Trophoblast cell (in vitro differentiated cells and primary cell): ENCODE measurements around the gene ZMAT5.

Experiments
- DNase-seq, 2 donors: peaks; one replicate each; pipeline ENCODE4 v3.0.0-alpha.2; 2016
- H2AFZ ChIP-seq: 2 replicates; pipeline ENCODE4 v1.6.1; 2013; ENCODE audit warnings: low read length, moderate library complexity, mild to moderate bottlenecking; ENCODE audit not compliant: insufficient read depth, poor library complexity
- H2AK5ac ChIP-seq: 2 replicates; pipeline ENCODE4 v1.6.1; 2013; ENCODE audit warnings: mild to moderate bottlenecking, low read length
- H2BK120ac ChIP-seq: 2 replicates; pipeline ENCODE4 v1.6.1; 2013; ENCODE audit warnings: low read length, mild to moderate bottlenecking, moderate library complexity; ENCODE audit not compliant: insufficient read depth, poor library complexity
- H2BK12ac ChIP-seq: 2 replicates; pipeline ENCODE4 v1.6.1; 2013; ENCODE audit warnings: mild to moderate bottlenecking, low read length, moderate library complexity
- H2BK5ac ChIP-seq: 2 replicates; pipeline ENCODE4 v1.6.1; 2013; ENCODE audit warnings: low read length, low read depth, moderate library complexity, mild to moderate bottlenecking; ENCODE audit not compliant: poor library complexity
- H3K14ac ChIP-seq: 2 replicates; pipeline ENCODE4 v1.6.1; 2013; ENCODE audit warnings: mild to moderate bottlenecking, low read length
- H3K18ac ChIP-seq: 2 replicates; pipeline ENCODE4 v1.6.1; 2013; ENCODE audit warnings: mild to moderate bottlenecking, low read length
- H3K23ac ChIP-seq: 2 replicates; pipeline ENCODE4 v1.6.1; 2013; ENCODE audit warnings: low read length
- H3K27ac ChIP-seq: 2 replicates; pipeline ENCODE4 v1.5.1; 2013; ENCODE audit warnings: low read depth, mild to moderate bottlenecking, inconsistent platforms, low read length, moderate library complexity
- H3K27me3 ChIP-seq: 2 replicates; pipeline ENCODE4 v1.6.1; 2013; ENCODE audit warnings: inconsistent platforms, mild to moderate bottlenecking, low read length, moderate library complexity; ENCODE audit not compliant: insufficient read depth
- H3K36me3 ChIP-seq, 2 experiments: 1 replicate in 1 of 2; 2 replicates in 1 of 2; pipeline ENCODE4 v1.6.1; 2013; ENCODE audit warnings: low read length in 2 of 2, mild to moderate bottlenecking in 2 of 2, moderate library complexity in 1 of 2; ENCODE audit not compliant: insufficient read depth in 2 of 2, control insufficient read depth in 1 of 2
- H3K4ac ChIP-seq: 2 replicates; pipeline ENCODE4 v1.6.1; 2013; ENCODE audit warnings: low read depth, mild to moderate bottlenecking, low read length, moderate library complexity
- H3K4me1 ChIP-seq, 2 experiments: 1 replicate in 1 of 2; 2 replicates in 1 of 2; pipeline ENCODE4 v1.6.1; 2013; ENCODE audit warnings: low read length in 2 of 2, mild to moderate bottlenecking in 2 of 2, moderate library complexity in 1 of 2; ENCODE audit not compliant: insufficient read depth in 2 of 2, control insufficient read depth in 1 of 2
- H3K4me2 ChIP-seq: 2 replicates; pipeline ENCODE4 v1.6.1; 2013; ENCODE audit warnings: inconsistent platforms, mild to moderate bottlenecking, low read length, moderate library complexity
- H3K4me3 ChIP-seq: 2 replicates; pipeline ENCODE4 v1.5.1; 2013; ENCODE audit warnings: mild to moderate bottlenecking, low read depth, low read length, inconsistent platforms
- H3K79me1 ChIP-seq: one replicate; pipeline ENCODE4 v1.6.1; 2013; ENCODE audit warnings: low read length
- H3K79me2 ChIP-seq: 2 replicates; pipeline ENCODE4 v1.6.1; 2013; ENCODE audit warnings: low read length, mild to moderate bottlenecking; ENCODE audit not compliant: control insufficient read depth, insufficient read depth, poor library complexity
- H3K9ac ChIP-seq: 2 replicates; pipeline ENCODE4 v1.6.1; 2013; ENCODE audit warnings: mild to moderate bottlenecking, low read length
- H3K9me3 ChIP-seq: 2 replicates; pipeline ENCODE4 v1.6.1; 2013; ENCODE audit warnings: low read depth, mild to moderate bottlenecking, control low read depth, inconsistent platforms, low read length; ENCODE audit not compliant: insufficient read depth
- H4K12ac ChIP-seq: 2 replicates; pipeline ENCODE4 v1.6.1; 2013; ENCODE audit warnings: low read depth, mild to moderate bottlenecking, low read length, moderate library complexity
- H4K8ac ChIP-seq: 2 replicates; pipeline ENCODE4 v1.6.1; 2013; ENCODE audit warnings: low read depth, mild to moderate bottlenecking, low read length, moderate library complexity
- H4K91ac ChIP-seq: one replicate; pipeline ENCODE4 v1.6.1; 2013; ENCODE audit warnings: low read depth, mild to moderate bottlenecking, low read length, moderate library complexity
- WGBS: extraction: QIAGEN DNeasy Blood & Tissue Kit; methylation state at CpG from one replicate; pipeline ENCODE4 v1.1.7; 2013; ENCODE audit warnings: missing lambda C conversion rate; ENCODE audit not compliant: insufficient read length, insufficient coverage; ENCODE audit errors: extremely low coverage; 5-methylcytosine and 5-hydroxymethylcytosine counted together

ZMAT5 gene

GRCh38 chr22:29742326-29742725 lies 24.5 kb downstream of the ZMAT5 start:
- no peak overlapping the region for H4K8ac ChIP-seq
- H3K9me3 ChIP-seq: peaks cover 4% of the 10 kb centered on the region
- H3K79me2 ChIP-seq: no peaks in the 10 kb centered on the region
- no peak overlapping the region for H2AK5ac ChIP-seq
- no peak for DNase-seq
- H2BK120ac ChIP-seq: no peak overlapping the region
- no peak overlapping the region for H3K23ac ChIP-seq
- no peak overlapping the region for H4K91ac ChIP-seq
- H3K14ac ChIP-seq: no peak overlapping the region
- H3K18ac ChIP-seq: no peak overlapping the region
- H3K79me1 ChIP-seq: no peaks in the 10 kb centered on the region
- H3K4me3 ChIP-seq: no peak overlapping the region
- H2AFZ ChIP-seq: no peak overlapping the region
- H2BK12ac ChIP-seq: no peak overlapping the region
- no peaks in the 10 kb centered on the region for H3K27me3 ChIP-seq
- WGBS: no CpG with 5 or more reads among the region's 13 CpGs
- no peak overlapping the region for H3K9ac ChIP-seq
- no peak overlapping the region for H3K4me2 ChIP-seq
- H3K4ac ChIP-seq: no peak overlapping the region
- no peak overlapping the region for H2BK5ac ChIP-seq
- H4K12ac ChIP-seq: no peak overlapping the region
- no peak overlapping the region for H3K27ac ChIP-seq
- H3K36me3 ChIP-seq: peaks cover 3 to 5% of the 10 kb centered on the region in 2 experiments
- no peaks in the 10 kb centered on the region for H3K4me1 ChIP-seq

- H3K27ac ChIP-seq: no peak overlapping the region
- no peak overlapping the region for H3K4me3 ChIP-seq
- H4K12ac ChIP-seq: no peak overlapping the region
- no peak overlapping the region for H2AFZ ChIP-seq
- no peak overlapping the region for H4K8ac ChIP-seq
- H3K27me3 ChIP-seq: no peaks in the 10 kb centered on the region
- no peak for DNase-seq
- H3K4ac ChIP-seq: no peak overlapping the region
- no peak overlapping the region for H3K9ac ChIP-seq
- H2AK5ac ChIP-seq: no peak overlapping the region
- no peak overlapping the region for H3K23ac ChIP-seq
- H3K79me2 ChIP-seq: no peaks in the 10 kb centered on the region
- H3K36me3 ChIP-seq: peaks cover 3 to 5% of the 10 kb centered on the region in 2 experiments
- no peak overlapping the region for H3K14ac ChIP-seq
- H3K4me1 ChIP-seq: no peaks in the 10 kb centered on the region
- H3K79me1 ChIP-seq: no peaks in the 10 kb centered on the region
- no peak overlapping the region for H3K18ac ChIP-seq
- H3K9me3 ChIP-seq: peaks cover 4% of the 10 kb centered on the region
- no peak overlapping the region for H4K91ac ChIP-seq
- WGBS: no CpG with 5 or more reads among the region's 2 CpGs
- H3K4me2 ChIP-seq: no peak overlapping the region
- no peak overlapping the region for H2BK5ac ChIP-seq
- H2BK120ac ChIP-seq: no peak overlapping the region
- H2BK12ac ChIP-seq: no peak overlapping the region
Observed at GRCh38 chr22:29741926-29742325, 24.9 kb downstream of the ZMAT5 start.

GRCh38 chr22:29740216-29740615 lies 26.6 kb downstream of the ZMAT5 start:
- no peak overlapping the region for H2AK5ac ChIP-seq

GRCh38 chr22:29739346-29739875 lies 27.4 kb downstream of the ZMAT5 start:
- no peak overlapping the region for H4K8ac ChIP-seq
- H3K79me1 ChIP-seq: no peaks in the 10 kb centered on the region
- H4K91ac ChIP-seq: no peak overlapping the region
- no peak overlapping the region for H3K4me3 ChIP-seq
- H3K79me2 ChIP-seq: no peaks in the 10 kb centered on the region
- no peak overlapping the region for H3K23ac ChIP-seq
- no peaks in the 10 kb centered on the region for H3K4me1 ChIP-seq
- no peak overlapping the region for H2BK120ac ChIP-seq
- no peak for DNase-seq
- no peak overlapping the region for H2AFZ ChIP-seq
- no peak overlapping the region for H3K4ac ChIP-seq
- no peak overlapping the region for H2BK12ac ChIP-seq
- H3K27me3 ChIP-seq: no peaks in the 10 kb centered on the region
- H2AK5ac ChIP-seq: no peak overlapping the region
- H3K36me3 ChIP-seq: peaks cover 0 to 5% of the 10 kb centered on the region in 2 experiments
- no peak overlapping the region for H3K4me2 ChIP-seq
- H3K9ac ChIP-seq: no peak overlapping the region
- peaks cover 4% of the 10 kb centered on the region for H3K9me3 ChIP-seq
- no peak overlapping the region for H2BK5ac ChIP-seq
- WGBS: no CpG with 5 or more reads among the region's 17 CpGs
- H4K12ac ChIP-seq: no peak overlapping the region
- H3K18ac ChIP-seq: no peak overlapping the region
- no peak overlapping the region for H3K27ac ChIP-seq
- no peak overlapping the region for H3K14ac ChIP-seq

More at GRCh38 chr22:29740216-29740615, 26.6 kb downstream of the ZMAT5 start:
- no peak for DNase-seq
- Histone ChIP-seq H2BK120ac (no peak overlapping the region), H2BK5ac (no peak overlapping the region), H3K4ac (no peak overlapping the region), H2AFZ (no peak overlapping the region), H3K4me3 (no peak overlapping the region), H3K4me2 (no peak overlapping the region), H4K12ac (no peak overlapping the region), H3K23ac (no peak overlapping the region), H3K27me3 (no peaks in the 10 kb centered on the region), H2BK12ac (no peak overlapping the region), H3K36me3 (peaks cover 0 to 5% of the 10 kb centered on the region in 2 experiments), H3K79me2 (no peaks in the 10 kb centered on the region), H4K8ac (no peak overlapping the region), H3K18ac (no peak overlapping the region), H4K91ac (no peak overlapping the region), H3K4me1 (no peaks in the 10 kb centered on the region), H3K14ac (no peak overlapping the region), H3K79me1 (no peaks in the 10 kb centered on the region), H3K9me3 (peaks cover 4% of the 10 kb centered on the region), H3K9ac (no peak overlapping the region), H3K27ac (no peak overlapping the region)
- no CpG with 5 or more reads among the region's 5 CpGs for WGBS
